HG03469 (cell line): ENCODE measurements around the gene PPP1R9A.

Experiments
- ATAC-seq: cut with Tn5 transposase; IDR thresholded peaks from one replicate; pipeline ENCODE4 v1.9.1; 2021; ENCODE audit warnings: mild to moderate bottlenecking, moderate library complexity, moderate number of reproducible peaks; ENCODE audit not compliant: unreplicated experiment

The PPP1R9A gene

DNA sequence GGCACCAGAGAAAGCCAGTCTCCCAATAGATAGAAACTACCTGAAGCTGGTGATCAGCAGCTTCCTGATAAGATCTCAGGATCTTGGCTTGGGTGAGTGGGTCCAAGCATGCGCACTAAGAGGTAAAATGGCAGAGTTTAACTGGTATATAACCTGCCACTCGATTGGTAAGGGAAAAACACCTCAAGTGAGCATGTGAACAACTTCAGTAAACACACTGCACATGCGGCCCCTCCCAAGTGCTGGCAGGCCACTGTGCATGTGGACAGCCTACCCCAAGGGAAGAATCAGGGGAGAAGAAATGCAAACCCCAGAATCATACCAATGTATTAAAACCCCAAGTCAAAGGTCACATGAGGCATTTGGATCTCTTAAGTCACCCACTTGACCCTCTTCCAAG lies 434.6 kb downstream of the PPP1R9A start:
- no peak for ATAC-seq

DNA sequence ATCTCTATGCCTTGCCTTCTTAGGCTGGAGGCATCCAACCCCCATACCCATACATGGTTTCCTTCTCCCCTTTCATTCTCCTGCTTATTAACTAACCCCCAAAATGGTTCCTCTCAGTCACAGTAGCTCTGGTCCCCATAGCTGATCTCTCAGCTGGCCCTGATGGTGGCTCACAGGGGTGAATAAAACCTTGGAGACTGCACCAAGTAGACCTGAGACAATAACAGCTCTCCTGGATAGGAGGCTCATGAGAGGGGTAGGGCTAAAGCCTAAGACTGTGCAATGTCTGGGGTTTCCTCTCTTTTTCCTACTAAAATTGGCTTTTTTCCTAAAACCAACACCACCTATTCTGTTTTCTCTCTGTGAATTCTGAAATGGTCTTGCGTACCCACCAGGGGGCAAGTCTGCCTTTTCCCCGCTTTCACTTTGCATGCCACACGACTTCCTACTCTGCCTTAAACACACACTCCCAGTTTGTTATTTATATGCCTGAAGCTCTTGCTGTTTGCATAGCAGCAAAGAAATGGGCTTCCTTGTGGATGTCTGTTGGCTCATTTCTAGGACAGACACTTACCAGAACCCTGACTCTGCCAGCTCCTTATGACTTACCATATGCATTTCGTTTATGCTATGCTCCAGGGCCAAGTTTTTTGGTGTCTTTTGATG lies 435.4 kb downstream of the PPP1R9A start:
- no peak for ATAC-seq
